ENCODE results near the gene PADI2.

Gene PADI2

GRCh38 chr1:17112076-17112475 lies 7.2 kb downstream of the PADI2 start:
- no peak for DNase-seq

- no peak for DNase-seq
Measured at GRCh38 chr1:17110555-17110926, 8.7 kb downstream of the PADI2 start.

- DNase-seq, result no peak
Measured at GRCh38 chr1:17109892-17110554, 9.2 kb downstream of the PADI2 start.

- DNase-seq, result no peak
Measured at GRCh38 chr1:17108786-17109185, 10.5 kb downstream of the PADI2 start.

- no peak for DNase-seq
Measured at GRCh38 chr1:17108360-17108759, 10.9 kb downstream of the PADI2 start.

GRCh38 chr1:17104782-17105181 lies 14.5 kb downstream of the PADI2 start:
- no peak for DNase-seq

- no peak for DNase-seq
Measured at GRCh38 chr1:17102232-17102631, 17.0 kb downstream of the PADI2 start.

GRCh38 chr1:17101261-17101660 lies 18.0 kb downstream of the PADI2 start:
- DNase-seq, result no peak

- no peak for DNase-seq
Measured at GRCh38 chr1:17099616-17100340, 19.5 kb downstream of the PADI2 start.

- peak; percentile 5 for DNase-seq
Measured at GRCh38 chr1:17098446-17099317, 20.6 kb downstream of the PADI2 start.

GRCh38 chr1:17097787-17098186 lies 21.5 kb downstream of the PADI2 start:
- no peak for DNase-seq

- DNase-seq, result no peak
Measured at GRCh38 chr1:17097147-17097546, 22.1 kb downstream of the PADI2 start.

- DNase-seq, result no peak
Measured at GRCh38 chr1:17096584-17096983, 22.7 kb downstream of the PADI2 start.

- no peak for DNase-seq
Measured at GRCh38 chr1:17095141-17095540, 24.1 kb downstream of the PADI2 start.

GRCh38 chr1:17094664-17095063 lies 24.6 kb downstream of the PADI2 start:
- DNase-seq, result no peak

GRCh38 chr1:17093822-17094393 lies 25.3 kb downstream of the PADI2 start:
- DNase-seq, result no peak

GRCh38 chr1:17091252-17091651 lies 28.0 kb downstream of the PADI2 start:
- no peak for DNase-seq

GRCh38 chr1:17089506-17089905 lies 29.7 kb downstream of the PADI2 start:
- no peak for DNase-seq

- no peak for DNase-seq
Measured at GRCh38 chr1:17086751-17087150, 32.5 kb downstream of the PADI2 start.

- DNase-seq, result no peak
Measured at GRCh38 chr1:17084787-17085186, 34.5 kb downstream of the PADI2 start.

GRCh38 chr1:17082761-17083160 lies 36.5 kb downstream of the PADI2 start:
- DNase-seq, result no peak

GRCh38 chr1:17081439-17081838 lies 37.8 kb downstream of the PADI2 start:
- no peak for DNase-seq

GRCh38 chr1:17080880-17081279 lies 38.4 kb downstream of the PADI2 start:
- no peak for DNase-seq

Data from CD4-positive, alpha-beta T cell treated with Interleukin-21 for 1 hour (primary cell).